MCF 10A (cell line): ENCODE data around the gene CACNA1B. TPM values are rescaled to one million over a fixed set of nuclear protein-coding genes. Genes with fewer than 3 reads are reported as not detected.

ENCODE experiments used
- BruUV-seq: library from RNA; stranded (reverse); fragments of 400-500 nt; replicated peaks from 2 replicates; lab custom pipeline; 2021; lab: Mats Ljungman, UMichigan
- CTCF ChIA-PET: fragments of 300-600 bp; sonication (Branson Sonifier 250); formaldehyde crosslinking; extraction: SDS; loops from one replicate; lab custom pipeline; 2021; ENCODE audit warnings: antibody characterized with exemption, inconsistent platforms; lab: Yijun Ruan, JAX
- POLR2A ChIA-PET: fragments of 300-600, 350-650 bp; sonication (Branson Sonifier 250); formaldehyde crosslinking; extraction: SDS; loops from one replicate; lab custom pipeline; 2020; ENCODE audit warnings: antibody characterized with exemption, inconsistent platforms; lab: Yijun Ruan, JAX
- DNase-seq: peaks from one replicate; pipeline ENCODE4 v3.0.0-alpha.2; 2018; ENCODE audit not compliant: unreplicated experiment
- H3K27ac Mint-ChIP-seq: one replicate; pipeline ENCODE4 v1.8.0; 2022; ENCODE audit warnings: mild to moderate bottlenecking, low read depth, mixed read lengths; ENCODE audit not compliant: unreplicated experiment
- H3K27me3 Mint-ChIP-seq: one replicate; pipeline ENCODE4 v1.8.0; 2022; ENCODE audit warnings: mixed read lengths; ENCODE audit not compliant: insufficient read depth, unreplicated experiment
- H3K36me3 Mint-ChIP-seq: one replicate; pipeline ENCODE4 v1.8.0; 2022; ENCODE audit warnings: mild to moderate bottlenecking, moderate library complexity, mixed read lengths; ENCODE audit not compliant: insufficient read depth, unreplicated experiment
- H3K4me1 Mint-ChIP-seq: one replicate; pipeline ENCODE4 v1.8.0; 2022; ENCODE audit warnings: mixed read lengths; ENCODE audit not compliant: insufficient read depth, unreplicated experiment
- H3K4me3 Mint-ChIP-seq: one replicate; pipeline ENCODE4 v1.8.0; 2022; ENCODE audit warnings: mild to moderate bottlenecking, moderate library complexity, mixed read lengths; ENCODE audit not compliant: unreplicated experiment
- H3K9me3 Mint-ChIP-seq: one replicate; pipeline ENCODE4 v1.8.0; 2022; ENCODE audit warnings: mixed read lengths; ENCODE audit not compliant: unreplicated experiment
- intact Hi-C: fragments of 100-400 bp; cut with micrococcal nuclease; formaldehyde crosslinking; loops from 2 replicates; pipeline ENCODE4 v1.14.1; 2022
- total RNA-seq: library from RNA; stranded (reverse); gene quantifications from 2 replicates; pipeline ENCODE4 v1.2.3, GENCODE V29; 2022
- TF ChIP-seq, protein P1 (sequence below): fragments of 200-600 bp; IDR thresholded peaks from one replicate; pipeline ENCODE4 v1.8.0; 2022; ENCODE audit warnings: antibody characterized with exemption, mild to moderate bottlenecking; ENCODE audit not compliant: unreplicated experiment

Gene CACNA1B
- total RNA-seq, 1 experiment from 2014 or later = not detected

DNA sequence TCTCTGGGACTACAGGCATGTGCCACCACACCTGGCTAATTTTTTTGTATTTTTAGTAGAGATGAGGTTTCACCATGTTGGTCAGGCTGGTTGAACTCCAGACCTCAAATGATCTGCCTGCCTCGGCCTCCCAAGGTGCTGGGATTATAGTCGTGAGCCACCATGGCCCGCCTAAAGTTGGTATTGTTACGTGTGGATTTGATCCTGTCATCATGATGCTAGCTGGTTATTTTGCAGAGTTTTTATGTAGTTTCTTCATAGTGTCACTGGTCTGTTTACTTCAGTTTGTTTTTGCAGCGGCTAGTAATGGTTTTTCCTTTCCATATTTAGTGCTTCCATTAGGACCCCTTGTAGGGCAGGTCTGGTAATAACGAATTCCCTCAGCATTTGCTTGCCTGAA lies 85.9 kb downstream of the CACNA1B start:
- CTCF ChIA-PET = no interaction called here
- POLR2A ChIA-PET = no interaction called here
- Mint-ChIP-seq H3K36me3 (no peaks in the 10 kb centered on the region), H3K4me1 (no peaks in the 10 kb centered on the region), H3K27ac (no peak overlapping the region), H3K4me3 (no peak overlapping the region), H3K9me3 (peaks cover 14% of the 10 kb centered on the region), H3K27me3 (peaks cover 17% of the 10 kb centered on the region)
- intact Hi-C loops = no loop called here
- no TSS peak for BruUV-seq
- no peak for DNase-seq
- TF ChIP-seq, protein P1, sequence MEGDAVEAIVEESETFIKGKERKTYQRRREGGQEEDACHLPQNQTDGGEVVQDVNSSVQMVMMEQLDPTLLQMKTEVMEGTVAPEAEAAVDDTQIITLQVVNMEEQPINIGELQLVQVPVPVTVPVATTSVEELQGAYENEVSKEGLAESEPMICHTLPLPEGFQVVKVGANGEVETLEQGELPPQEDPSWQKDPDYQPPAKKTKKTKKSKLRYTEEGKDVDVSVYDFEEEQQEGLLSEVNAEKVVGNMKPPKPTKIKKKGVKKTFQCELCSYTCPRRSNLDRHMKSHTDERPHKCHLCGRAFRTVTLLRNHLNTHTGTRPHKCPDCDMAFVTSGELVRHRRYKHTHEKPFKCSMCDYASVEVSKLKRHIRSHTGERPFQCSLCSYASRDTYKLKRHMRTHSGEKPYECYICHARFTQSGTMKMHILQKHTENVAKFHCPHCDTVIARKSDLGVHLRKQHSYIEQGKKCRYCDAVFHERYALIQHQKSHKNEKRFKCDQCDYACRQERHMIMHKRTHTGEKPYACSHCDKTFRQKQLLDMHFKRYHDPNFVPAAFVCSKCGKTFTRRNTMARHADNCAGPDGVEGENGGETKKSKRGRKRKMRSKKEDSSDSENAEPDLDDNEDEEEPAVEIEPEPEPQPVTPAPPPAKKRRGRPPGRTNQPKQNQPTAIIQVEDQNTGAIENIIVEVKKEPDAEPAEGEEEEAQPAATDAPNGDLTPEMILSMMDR = no peak

DNA sequence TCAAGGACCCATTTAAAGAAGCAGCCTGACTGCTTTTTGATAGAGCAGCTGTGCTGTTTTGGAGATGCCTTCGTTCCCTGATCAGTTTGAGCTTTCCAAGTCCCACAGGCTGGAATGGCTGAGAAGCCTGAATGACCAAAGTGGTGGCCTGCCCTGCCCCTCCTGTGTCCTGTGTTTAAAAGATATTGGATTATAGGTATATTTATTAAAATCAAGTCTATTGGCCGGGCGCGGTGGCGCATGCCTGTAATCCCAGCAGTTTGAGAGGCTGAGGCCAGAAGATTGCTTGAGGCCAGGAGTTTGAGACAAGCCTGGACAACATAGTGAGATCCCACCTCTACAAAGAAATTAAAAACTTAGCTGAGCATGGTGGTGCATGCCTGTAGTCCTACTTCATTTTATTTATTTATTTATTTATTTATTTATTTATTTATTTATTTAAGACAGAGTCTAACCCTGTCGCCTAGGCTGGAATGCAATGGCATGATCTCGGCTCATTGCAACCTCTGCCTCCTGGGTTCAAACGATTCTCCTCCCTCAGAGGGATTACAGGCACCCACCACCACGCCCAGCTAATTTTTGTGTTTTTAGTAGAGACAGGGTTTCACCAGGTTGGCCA lies 87.7 kb downstream of the CACNA1B start:
- ChIA-PET POLR2A (no interaction called here), CTCF (no interaction called here)
- DNase-seq = no peak
- H3K36me3 Mint-ChIP-seq = no peaks in the 10 kb centered on the region
- no peaks in the 10 kb centered on the region for H3K4me1 Mint-ChIP-seq
- peaks cover 17% of the 10 kb centered on the region for H3K27me3 Mint-ChIP-seq
- no peak overlapping the region for H3K27ac Mint-ChIP-seq
- no TSS peak for BruUV-seq
- peaks cover 14% of the 10 kb centered on the region for H3K9me3 Mint-ChIP-seq
- H3K4me3 Mint-ChIP-seq = no peak overlapping the region
- TF ChIP-seq, protein P1 = no peak
- intact Hi-C loops = no loop called here

GRCh38 chr9:137967280-137967953 lies 89.8 kb downstream of the CACNA1B start:
- Mint-ChIP-seq H3K27ac (no peak overlapping the region), H3K9me3 (peaks cover 14% of the 10 kb centered on the region), H3K36me3 (no peaks in the 10 kb centered on the region), H3K4me1 (no peaks in the 10 kb centered on the region), H3K27me3 (peaks cover 17% of the 10 kb centered on the region), H3K4me3 (no peak overlapping the region)
- TF ChIP-seq, protein P1 = no peak
- CTCF ChIA-PET = no interaction called here
- no TSS peak for BruUV-seq
- no peak for DNase-seq
- intact Hi-C loops = no loop called here
- POLR2A ChIA-PET = no interaction called here

DNA sequence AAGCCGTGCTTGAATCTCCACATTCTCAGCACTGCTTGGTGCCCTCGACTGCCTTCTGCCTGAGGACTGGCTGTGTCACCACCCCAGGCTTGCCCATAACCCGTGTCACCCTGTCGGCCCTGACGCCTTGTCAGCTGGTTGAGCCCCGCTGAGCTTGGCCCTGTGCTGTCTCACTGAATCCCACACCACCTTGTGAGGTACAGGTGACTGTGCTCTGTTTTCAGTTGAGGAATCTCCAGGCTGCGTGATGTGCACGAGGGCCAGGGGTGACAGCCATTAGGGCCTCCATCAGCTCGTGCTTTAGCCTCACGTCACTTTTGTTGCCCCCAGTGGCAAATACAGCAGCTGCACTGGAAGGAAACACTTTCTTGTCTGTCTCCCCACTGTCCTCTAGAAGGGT lies 90.7 kb downstream of the CACNA1B start:
- CTCF ChIA-PET = interaction anchor here (0.6 kb wide), 2 partner anchors 17 to 80 kb away, joined by 3 read pairs; no protein-coding TSS in a partner anchor
- H3K9me3 Mint-ChIP-seq = peaks cover 14% of the 10 kb centered on the region
- no peak for DNase-seq
- no TSS peak for BruUV-seq
- H3K36me3 Mint-ChIP-seq = no peaks in the 10 kb centered on the region
- peaks cover 17% of the 10 kb centered on the region for H3K27me3 Mint-ChIP-seq
- H3K4me3 Mint-ChIP-seq = no peak overlapping the region
- no peaks in the 10 kb centered on the region for H3K4me1 Mint-ChIP-seq
- POLR2A ChIA-PET = no interaction called here
- no peak overlapping the region for H3K27ac Mint-ChIP-seq
- intact Hi-C loops = no loop called here
- TF ChIP-seq, protein P1 = no peak
